Subcutaneous adipose tissue (tissue), 4 donors: ENCODE results near the gene SHANK3. TPM values are rescaled to one million over a fixed set of nuclear protein-coding genes. Genes with fewer than 3 reads are reported as not detected.

ENCODE experiments used
- total RNA-seq, 4 donors: library from RNA; depleted of rRNA; stranded (reverse); fragments of >200 nt; gene quantifications; one replicate each; pipeline ENCODE4 v1.1.0, GENCODE V29; 2016
- TF ChIP-seq, protein P1 (sequence below): fragments of 450-650 bp; IDR thresholded peaks from one replicate; pipeline ENCODE4 v1.5.1; 2016; ENCODE audit warnings: low read depth, mild to moderate bottlenecking, control low read depth, antibody characterized with exemption, moderate library complexity

The SHANK3 gene
- total RNA-seq, 4 donors from 2014 or later, result 5.1 to 87.2 (median 15.2) TPM

DNA sequence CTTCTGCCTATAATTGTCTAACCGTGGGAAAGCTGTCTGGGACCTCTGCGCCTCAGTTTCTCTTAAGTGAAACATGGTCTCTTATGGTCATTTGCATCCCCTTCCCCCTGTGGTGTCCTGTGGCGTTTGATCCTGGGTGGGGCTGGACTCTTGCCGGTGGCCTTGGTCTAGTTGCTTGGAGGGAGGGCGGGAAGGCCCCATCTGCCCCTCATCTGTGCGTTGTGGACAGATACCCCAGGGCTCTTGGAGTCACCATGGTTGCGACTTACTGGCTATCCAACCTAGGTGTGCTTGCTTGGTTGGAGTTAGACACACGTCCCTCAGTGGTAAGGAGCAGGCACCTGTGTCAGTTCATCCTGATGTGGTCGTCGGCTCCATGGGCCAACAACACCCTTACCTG, 15.2 kb downstream of the SHANK3 start:
- TF ChIP-seq, protein P1, sequence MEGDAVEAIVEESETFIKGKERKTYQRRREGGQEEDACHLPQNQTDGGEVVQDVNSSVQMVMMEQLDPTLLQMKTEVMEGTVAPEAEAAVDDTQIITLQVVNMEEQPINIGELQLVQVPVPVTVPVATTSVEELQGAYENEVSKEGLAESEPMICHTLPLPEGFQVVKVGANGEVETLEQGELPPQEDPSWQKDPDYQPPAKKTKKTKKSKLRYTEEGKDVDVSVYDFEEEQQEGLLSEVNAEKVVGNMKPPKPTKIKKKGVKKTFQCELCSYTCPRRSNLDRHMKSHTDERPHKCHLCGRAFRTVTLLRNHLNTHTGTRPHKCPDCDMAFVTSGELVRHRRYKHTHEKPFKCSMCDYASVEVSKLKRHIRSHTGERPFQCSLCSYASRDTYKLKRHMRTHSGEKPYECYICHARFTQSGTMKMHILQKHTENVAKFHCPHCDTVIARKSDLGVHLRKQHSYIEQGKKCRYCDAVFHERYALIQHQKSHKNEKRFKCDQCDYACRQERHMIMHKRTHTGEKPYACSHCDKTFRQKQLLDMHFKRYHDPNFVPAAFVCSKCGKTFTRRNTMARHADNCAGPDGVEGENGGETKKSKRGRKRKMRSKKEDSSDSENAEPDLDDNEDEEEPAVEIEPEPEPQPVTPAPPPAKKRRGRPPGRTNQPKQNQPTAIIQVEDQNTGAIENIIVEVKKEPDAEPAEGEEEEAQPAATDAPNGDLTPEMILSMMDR, result no peak

DNA sequence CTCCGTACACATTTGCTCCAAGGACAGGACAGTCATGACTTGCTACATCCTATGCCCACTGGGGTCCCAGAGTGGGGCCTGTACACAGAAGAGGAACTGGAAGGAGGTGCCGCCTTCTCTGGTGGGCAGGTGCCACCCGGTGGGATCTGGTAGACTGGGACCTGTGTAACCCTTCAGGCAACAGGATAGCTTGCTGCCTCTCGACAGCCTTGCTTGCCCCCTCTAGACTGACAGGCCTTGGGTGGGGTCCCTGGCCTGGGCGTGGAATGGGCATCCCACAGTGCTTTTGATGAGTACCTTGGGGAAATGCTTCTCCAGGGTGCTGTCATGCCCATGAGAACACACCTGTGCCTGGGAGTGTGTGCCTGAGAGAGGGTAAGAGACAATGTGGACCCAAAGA, 15.8 kb downstream of the SHANK3 start:
- TF ChIP-seq, protein P1, result no peak

DNA sequence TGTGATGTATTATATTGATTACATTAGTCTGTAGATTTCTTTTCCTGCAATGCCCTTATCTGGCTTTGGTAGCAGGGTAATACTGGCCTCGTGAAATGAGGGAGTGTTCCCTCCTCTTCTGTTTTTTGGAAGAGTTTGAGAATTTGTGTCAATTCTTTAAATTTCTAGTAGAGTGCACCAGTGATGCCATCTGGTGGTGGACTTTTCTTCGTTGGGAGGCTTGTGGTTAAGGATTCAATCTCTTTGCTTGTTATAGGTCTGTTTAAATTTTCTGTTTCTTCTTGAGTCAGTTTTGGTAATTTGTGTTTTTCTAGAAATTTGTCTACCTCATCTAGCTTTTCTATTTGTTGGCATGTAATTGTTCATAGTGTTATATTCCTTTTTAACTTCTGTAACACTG, 18.9 kb downstream of the SHANK3 start:
- TF ChIP-seq, protein P1, result no peak

DNA sequence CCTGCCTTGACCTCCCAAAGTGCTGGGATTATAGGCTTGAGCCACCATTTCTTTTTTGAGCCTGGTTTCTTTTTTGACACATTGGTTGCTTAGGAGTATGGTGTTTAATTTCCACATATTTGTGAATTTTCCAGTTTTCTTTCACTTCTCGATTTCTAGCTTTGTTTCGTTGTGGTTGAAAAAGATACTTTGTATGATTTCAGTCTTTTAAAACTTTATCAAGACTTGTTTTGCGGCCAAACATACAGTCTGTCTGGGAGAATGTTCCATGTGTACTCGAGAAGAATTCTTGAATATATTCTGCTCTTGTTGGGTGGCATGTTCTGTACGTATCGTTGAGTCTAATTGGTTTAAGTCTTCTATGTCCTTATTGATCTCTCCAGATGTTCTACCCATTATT, 20.8 kb downstream of the SHANK3 start:
- TF ChIP-seq, protein P1, result no peak

DNA sequence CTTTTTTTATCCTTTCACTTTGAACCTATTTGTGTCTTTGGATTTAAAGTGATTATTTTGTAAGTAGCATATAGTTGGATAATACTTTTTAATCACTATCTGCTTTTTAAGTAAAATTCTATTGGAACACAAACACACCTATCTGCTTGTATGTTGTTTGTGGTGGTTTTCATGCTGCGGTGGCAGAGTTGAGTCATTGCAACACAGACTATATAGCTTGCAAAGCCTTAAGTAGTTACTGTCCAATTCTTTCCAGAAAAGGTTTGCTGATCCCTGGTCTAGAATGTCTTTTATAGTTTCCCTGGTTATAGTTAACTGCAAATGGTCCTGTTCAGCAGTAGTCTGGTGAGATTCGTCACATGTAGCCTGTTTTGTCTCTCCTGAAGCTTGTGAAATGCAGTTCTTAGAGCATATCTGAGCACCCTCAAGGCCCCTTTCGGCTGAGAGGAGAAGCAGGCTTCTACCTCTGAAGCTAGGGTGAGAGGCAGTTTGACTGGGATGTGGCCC, 21.5 kb downstream of the SHANK3 start:
- TF ChIP-seq, protein P1, result no peak

DNA sequence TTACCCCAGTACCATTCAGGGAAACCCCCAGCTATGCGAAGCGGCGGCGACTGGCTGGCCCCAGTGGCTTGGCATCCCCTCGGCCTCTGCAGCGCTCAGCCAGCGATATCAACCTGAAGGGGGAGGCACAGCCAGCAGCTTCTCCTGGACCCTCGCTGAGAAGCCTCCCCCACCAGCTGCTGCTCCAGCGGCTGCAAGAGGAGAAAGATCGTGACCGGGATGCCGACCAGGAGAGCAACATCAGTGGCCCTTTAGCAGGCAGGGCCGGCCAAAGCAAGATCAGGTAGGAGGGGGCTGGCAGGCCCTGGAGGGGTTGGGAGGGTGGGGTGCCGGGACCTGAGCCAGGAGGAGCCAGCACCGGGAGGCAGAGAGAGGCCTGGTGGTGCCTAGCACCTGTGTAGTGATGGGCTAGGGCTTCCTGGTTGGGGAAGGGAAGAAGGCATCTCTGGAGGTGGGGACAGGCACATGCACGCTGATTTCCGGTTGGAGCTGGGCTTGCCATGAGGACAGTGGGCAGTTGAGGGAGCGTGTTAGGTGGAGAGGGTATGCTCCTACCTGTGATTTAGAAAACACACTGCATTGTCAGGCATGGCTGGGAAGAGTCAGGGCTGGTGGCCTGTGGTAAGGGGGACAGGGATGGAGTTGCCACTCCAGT, 22.3 kb downstream of the SHANK3 start:
- TF ChIP-seq, protein P1, result no peak

DNA sequence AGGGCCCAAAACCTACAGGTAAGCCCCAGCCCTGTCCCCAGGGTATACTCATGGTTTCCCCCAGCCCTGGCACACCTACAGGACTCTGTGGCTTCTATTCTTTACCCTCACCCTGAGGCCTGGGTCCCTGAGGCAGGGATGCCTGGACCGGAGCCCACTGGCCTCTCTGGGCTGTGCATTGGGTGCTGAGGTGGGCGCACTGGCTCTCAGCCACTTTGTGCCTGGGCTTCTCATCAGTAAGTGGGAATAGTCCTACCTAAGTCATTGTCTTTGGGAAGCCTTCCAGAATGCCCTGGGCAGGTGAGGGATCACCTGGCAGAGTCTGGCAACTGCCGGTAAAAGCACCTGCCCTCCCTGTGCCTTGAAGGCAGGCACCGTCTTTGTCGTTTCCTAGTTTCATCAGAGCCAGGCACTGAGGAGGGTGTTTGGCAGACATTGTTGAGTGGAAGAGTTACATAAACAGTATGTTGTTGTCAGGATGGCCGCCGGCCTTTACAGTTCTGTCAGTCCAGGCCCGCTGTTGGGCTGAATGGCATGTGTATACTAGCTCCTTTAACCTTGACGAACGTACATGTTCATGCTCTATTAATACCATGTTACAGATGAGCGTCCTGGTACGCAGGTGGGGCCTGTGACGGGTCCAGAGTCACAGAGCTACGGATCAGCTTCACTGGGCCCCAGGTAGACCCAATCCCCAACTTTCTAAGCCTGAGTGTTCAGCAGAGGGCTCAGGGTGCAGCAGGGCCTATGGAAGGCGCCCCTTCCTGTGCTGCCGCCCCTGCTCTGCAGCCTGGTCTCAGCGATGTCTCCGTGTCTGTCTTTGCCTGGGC, 23.0 kb downstream of the SHANK3 start:
- TF ChIP-seq, protein P1, result no peak
